Kidney epithelial cell (primary cell): Measurements from ENCODE around the gene PPP1R1C. TPM values are rescaled to one million over a fixed set of nuclear protein-coding genes. Genes with fewer than 3 reads are reported as not detected.

Experiments used
- DNase-seq: peaks from one replicate; pipeline ENCODE4 v3.0.0-alpha.2; 2010; ENCODE audit warnings: low read depth
- H3K27me3 ChIP-seq: 2 replicates; pipeline ENCODE4 v1.6.0; 2011; ENCODE audit warnings: low read length; ENCODE audit not compliant: control insufficient read depth, insufficient read depth
- H3K36me3 ChIP-seq: 2 replicates; pipeline ENCODE4 v1.5.1; 2011; ENCODE audit warnings: low read length; ENCODE audit not compliant: control insufficient read depth, insufficient read depth
- H3K4me3 ChIP-seq: 2 replicates; pipeline ENCODE4 v1.5.1; 2011; ENCODE audit warnings: low read depth, mild to moderate bottlenecking, control low read depth, low read length
- CTCF ChIP-seq: IDR thresholded peaks from 2 replicates; pipeline ENCODE4 v1.5.1; 2011; ENCODE audit warnings: mild to moderate bottlenecking, moderate library complexity, low read length, control low read depth, inconsistent platforms; ENCODE audit not compliant: insufficient read depth, poor library complexity, severe bottlenecking
- total RNA-seq: library from RNA; depleted of rRNA; stranded (reverse); fragments of >200 nt; gene quantifications from 2 replicates; pipeline ENCODE4 v1.2.3, GENCODE V29; 2015

The PPP1R1C gene
- total RNA-seq, 1 donor from 2014 or later = 2.1 TPM

DNA sequence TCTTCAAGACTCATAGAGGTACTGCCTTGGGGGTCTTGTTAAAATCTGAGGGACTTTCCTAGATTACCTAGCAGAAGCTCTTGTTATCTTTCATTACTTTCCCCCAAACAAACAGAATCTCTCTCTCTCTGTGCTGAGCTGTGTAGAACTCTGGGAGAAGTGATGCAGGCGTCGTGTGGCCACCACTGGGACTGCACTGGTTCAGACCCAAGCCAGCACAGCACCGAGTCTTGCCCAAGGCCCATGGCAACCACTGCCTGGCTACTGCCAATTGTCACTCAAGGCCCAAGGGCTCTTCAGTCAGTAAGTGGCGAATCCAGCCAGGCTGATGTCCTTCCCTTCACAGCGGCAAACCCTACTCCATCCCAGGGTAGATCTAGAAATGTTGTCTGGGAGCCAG lies 28.6 kb downstream of the PPP1R1C start:
- no peak for TF ChIP-seq CTCF
- Histone ChIP-seq H3K27me3 (no peaks in the 10 kb centered on the region), H3K36me3 (no peaks in the 10 kb centered on the region), H3K4me3 (no peak overlapping the region)
- no peak for DNase-seq

DNA sequence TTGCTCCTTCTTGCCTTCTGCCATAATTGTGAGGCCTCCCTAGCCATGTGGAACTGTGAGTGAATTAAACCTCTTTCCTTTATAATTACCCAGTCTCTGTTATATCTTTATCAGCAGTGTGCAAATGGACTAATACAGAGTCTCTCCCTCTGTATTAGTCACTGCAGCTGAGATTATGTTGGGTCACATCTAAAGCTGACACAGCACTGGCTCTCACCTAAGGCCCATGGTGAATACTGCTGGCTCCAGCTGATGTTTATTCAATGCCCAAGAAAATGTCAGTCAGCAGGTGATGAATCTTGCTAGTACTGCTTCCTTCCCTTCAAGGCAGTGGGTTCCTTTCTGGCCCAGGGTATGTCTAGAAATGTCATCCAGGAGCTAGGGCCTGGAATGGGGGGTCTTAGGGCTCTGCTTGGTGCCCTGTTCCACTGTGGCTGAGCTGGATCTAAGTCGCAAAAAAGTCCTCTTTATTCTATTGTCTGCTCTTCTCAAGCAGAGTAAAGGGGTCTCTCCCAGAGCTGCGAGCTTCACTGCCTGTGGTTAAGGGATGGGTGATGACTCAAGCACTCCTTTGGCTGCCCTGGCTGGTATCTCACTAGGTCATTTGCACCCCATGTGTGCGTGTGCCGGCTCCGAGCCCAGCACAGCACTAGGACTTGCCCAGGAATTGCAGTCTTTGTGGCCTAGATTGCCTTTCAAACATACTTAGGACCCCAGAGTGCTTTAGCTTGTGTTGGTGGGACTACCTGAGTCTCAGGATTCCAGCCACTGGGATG lies 29.9 kb downstream of the PPP1R1C start:
- H3K36me3 ChIP-seq = no peaks in the 10 kb centered on the region
- H3K4me3 ChIP-seq = no peak overlapping the region
- no peaks in the 10 kb centered on the region for H3K27me3 ChIP-seq
- peak; percentile 14 for DNase-seq
- TF ChIP-seq CTCF = no peak

GRCh38 chr2:182018218-182018617 lies 32.6 kb downstream of the PPP1R1C start:
- peak; percentile 16 for DNase-seq
- Histone ChIP-seq H3K4me3 (no peak overlapping the region), H3K36me3 (no peaks in the 10 kb centered on the region), H3K27me3 (no peaks in the 10 kb centered on the region)
- TF ChIP-seq CTCF = no peak

DNA sequence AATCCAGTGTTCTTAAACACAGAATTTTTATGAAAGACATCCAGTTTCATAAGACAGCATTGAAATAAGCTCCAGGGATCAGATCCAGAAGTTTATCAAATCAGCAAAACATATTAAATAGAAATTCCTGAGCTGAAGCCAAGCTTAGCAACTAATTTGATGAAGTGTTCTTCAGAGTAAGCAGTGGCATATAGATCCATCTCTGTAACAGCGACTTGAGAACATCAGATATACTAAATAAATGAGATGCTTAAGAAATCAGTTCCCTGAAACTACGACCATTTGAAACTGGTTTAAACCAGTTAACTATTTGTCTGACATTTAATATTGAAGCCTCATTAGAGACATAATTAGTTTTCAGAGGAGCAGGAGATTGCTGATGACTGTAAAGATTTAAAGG lies 34.1 kb downstream of the PPP1R1C start:
- H3K27me3 ChIP-seq = no peaks in the 10 kb centered on the region
- no peak overlapping the region for H3K4me3 ChIP-seq
- DNase-seq = no peak
- TF ChIP-seq CTCF = no peak
- H3K36me3 ChIP-seq = no peaks in the 10 kb centered on the region

DNA sequence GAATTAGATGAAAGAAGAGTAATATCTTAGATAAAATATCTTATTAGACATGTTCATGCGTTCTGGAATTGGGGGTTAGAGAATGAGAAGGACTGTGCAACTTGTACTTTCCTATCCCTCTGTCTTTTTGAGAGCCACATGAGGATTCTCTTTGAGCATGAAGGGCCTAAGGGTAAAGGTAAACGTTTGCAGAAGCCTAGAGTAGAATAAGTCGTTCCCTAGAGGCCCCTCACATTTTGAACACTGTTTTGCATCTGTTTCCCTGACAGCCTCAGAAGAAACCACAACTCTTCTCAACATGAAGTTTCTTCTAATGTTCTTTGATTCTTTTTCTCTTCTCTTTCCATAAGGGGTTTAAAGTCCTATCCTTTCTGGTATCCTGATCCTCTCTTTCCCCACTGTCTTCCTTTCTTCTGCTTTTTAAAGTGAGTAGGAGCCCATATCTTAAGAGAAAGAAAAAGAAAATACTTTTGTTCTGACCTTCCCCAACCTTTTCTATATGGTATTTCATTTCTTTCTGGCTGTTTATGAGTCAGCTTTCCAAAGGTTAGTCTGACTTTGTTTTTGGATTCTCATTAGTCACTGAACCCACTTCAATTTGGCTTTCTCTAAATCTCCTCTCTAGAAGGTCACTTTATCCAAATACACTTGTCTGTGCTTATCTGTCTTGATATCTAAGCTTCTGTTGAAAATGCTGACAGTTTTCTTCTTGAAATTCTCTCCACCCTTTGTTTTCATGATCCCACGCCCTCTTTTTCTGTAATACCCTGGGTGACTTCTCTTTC lies 34.8 kb downstream of the PPP1R1C start:
- no peaks in the 10 kb centered on the region for H3K27me3 ChIP-seq
- DNase-seq = no peak
- no peak for TF ChIP-seq CTCF

More for the DNA sequence above, 34.8 kb downstream of the PPP1R1C start:
- no peak overlapping the region for H3K4me3 ChIP-seq
- H3K36me3 ChIP-seq = no peaks in the 10 kb centered on the region
